Colonic mucosa (tissue), 4 donors: ENCODE data around the gene DES. TPM values are rescaled to one million over a fixed set of nuclear protein-coding genes. Genes with fewer than 3 reads are reported as not detected.

Source experiments
- DNase-seq: peaks from one replicate; pipeline ENCODE4 v3.0.0-alpha.2; 2020
- H3K27ac ChIP-seq: fragments of 200-600 bp; one replicate; pipeline ENCODE4 v1.8.0; 2021
- H3K27me3 ChIP-seq: fragments of 200-600 bp; one replicate; pipeline ENCODE4 v1.8.0; 2021
- H3K36me3 ChIP-seq: fragments of 200-600 bp; one replicate; pipeline ENCODE4 v1.8.0; 2021
- H3K4me1 ChIP-seq: fragments of 200-600 bp; one replicate; pipeline ENCODE4 v1.8.0; 2021; ENCODE audit warnings: mild to moderate bottlenecking
- H3K4me3 ChIP-seq: fragments of 200-600 bp; one replicate; pipeline ENCODE4 v1.8.0; 2021
- H3K9ac ChIP-seq, 2 donors: one replicate each; pipeline ENCODE4 v1.7.0; 2013; ENCODE audit warnings: control low read depth in 2 of 2, low read depth in 2 of 2, low read length in 2 of 2
- H3K9me3 ChIP-seq: fragments of 200-600 bp; one replicate; pipeline ENCODE4 v1.8.0; 2021
- intact Hi-C: fragments of 100-400 bp; cut with DNase I; formaldehyde crosslinking; loops from one replicate; pipeline ENCODE4 v1.14.1; 2022
- total RNA-seq, 2 donors: library from RNA; stranded (reverse); fragmentation: NEBNext Ultra II Directional in 1 of 2; extraction: Animal tissue kit (Norgen Biotek cat#: 25700) in 1 of 2; gene quantifications; one replicate each; pipeline ENCODE4 v1.2.1, GENCODE V29; 2021
- TF ChIP-seq, protein P1 (sequence below): fragments of 200-600 bp; IDR thresholded peaks from one replicate; pipeline ENCODE4 v1.8.0; 2022; ENCODE audit warnings: antibody characterized with exemption, mild to moderate bottlenecking
- donor health status: healthy.
- donor health status: DM: no; HTN: no; CAD: no.
- donor health status: DM: no; HTN: no; CAD: no.

DES gene
- total RNA-seq, 2 donors from 2014 or later: 24.0 to 917 TPM

DNA sequence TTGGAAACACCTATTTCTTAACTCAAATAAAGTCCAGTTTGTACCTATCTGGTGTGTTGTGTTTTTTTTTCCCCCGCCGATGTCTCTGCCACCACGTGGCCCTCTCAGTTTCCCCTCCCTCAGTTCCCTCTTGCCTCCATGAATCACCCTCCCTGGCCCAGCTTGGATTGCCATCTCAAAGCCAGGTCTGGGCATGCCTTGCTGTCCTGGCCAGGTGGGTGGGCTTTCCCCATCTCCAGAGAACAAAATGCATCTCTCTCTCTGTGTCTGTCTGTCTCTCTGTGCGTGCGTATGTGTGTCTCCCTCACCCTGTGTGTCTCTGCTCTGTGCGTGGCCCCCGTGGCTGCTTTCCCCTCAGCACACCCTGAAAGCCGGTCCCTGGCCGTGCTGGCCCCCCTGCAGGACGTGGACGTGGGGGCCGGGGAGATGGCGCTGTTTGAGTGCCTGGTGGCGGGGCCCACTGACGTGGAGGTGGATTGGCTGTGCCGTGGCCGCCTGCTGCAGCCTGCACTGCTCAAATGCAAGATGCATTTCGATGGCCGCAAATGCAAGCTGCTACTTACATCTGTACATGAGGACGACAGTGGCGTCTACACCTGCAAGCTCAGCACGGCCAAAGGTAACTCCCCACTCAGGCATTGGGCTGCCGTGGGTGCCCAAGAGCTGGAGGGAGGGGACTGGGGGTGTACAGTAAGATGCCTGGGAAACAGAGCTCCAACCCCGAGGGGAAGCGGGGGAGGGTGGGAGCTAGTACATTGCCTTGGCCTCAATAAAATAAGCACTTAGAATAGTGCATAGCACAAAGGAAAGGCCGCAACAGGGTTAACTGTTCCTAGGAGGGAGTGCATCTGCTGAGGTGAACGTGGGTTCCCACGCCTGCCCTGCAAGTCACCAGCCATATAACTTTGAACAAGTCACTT is 48.9 kb downstream of the DES start:
- Histone ChIP-seq H3K27me3 (no peaks in the 10 kb centered on the region), H3K4me3 (no peak overlapping the region), H3K36me3 (no peaks in the 10 kb centered on the region), H3K9ac (no peak overlapping the region), H3K4me1 (no peaks in the 10 kb centered on the region), H3K9me3 (no peaks in the 10 kb centered on the region), H3K27ac (no peak overlapping the region)
- DNase-seq: no peak
- intact Hi-C loops: no loop called here
- TF ChIP-seq, protein P1, sequence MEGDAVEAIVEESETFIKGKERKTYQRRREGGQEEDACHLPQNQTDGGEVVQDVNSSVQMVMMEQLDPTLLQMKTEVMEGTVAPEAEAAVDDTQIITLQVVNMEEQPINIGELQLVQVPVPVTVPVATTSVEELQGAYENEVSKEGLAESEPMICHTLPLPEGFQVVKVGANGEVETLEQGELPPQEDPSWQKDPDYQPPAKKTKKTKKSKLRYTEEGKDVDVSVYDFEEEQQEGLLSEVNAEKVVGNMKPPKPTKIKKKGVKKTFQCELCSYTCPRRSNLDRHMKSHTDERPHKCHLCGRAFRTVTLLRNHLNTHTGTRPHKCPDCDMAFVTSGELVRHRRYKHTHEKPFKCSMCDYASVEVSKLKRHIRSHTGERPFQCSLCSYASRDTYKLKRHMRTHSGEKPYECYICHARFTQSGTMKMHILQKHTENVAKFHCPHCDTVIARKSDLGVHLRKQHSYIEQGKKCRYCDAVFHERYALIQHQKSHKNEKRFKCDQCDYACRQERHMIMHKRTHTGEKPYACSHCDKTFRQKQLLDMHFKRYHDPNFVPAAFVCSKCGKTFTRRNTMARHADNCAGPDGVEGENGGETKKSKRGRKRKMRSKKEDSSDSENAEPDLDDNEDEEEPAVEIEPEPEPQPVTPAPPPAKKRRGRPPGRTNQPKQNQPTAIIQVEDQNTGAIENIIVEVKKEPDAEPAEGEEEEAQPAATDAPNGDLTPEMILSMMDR: no peak

- Histone ChIP-seq H3K9me3 (no peaks in the 10 kb centered on the region), H3K9ac (no peak overlapping the region), H3K4me1 (no peaks in the 10 kb centered on the region), H3K27me3 (no peaks in the 10 kb centered on the region), H3K4me3 (no peak overlapping the region), H3K27ac (no peak overlapping the region), H3K36me3 (no peaks in the 10 kb centered on the region)
- intact Hi-C loops: no loop called here
- no peak for DNase-seq
- TF ChIP-seq, protein P1: no peak
Measured at GRCh38 chr2:219467736-219468075, 49.5 kb downstream of the DES start.

DNA sequence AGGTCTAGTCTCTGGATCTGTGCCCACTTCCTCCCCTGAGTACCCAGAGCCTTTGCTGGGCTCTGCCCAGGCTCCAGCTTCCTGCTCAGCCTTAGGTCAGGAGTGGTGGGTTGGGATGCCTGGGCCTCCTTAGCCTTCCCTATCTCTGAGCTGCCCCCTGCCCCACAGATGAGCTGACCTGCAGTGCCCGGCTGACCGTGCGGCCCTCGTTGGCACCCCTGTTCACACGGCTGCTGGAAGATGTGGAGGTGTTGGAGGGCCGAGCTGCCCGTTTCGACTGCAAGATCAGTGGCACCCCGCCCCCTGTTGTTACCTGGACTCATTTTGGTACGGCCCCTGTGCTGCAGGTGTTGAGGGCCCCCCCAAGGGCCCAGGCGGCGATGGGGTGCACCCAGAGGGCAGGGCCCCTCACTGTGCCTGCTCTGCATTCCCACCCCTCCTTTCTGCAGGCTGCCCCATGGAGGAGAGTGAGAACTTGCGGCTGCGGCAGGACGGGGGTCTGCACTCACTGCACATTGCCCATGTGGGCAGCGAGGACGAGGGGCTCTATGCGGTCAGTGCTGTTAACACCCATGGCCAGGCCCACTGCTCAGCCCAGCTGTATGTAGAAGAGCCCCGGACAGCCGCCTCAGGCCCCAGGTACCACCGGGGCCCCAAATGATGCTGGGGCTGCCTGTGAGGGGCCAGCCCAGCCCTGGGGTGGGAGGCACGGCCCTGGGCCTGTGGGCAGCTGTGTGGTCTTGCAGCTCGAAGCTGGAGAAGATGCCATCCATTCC is 50.4 kb downstream of the DES start:
- DNase-seq: no peak
- Histone ChIP-seq H3K4me1 (no peaks in the 10 kb centered on the region), H3K4me3 (no peak overlapping the region), H3K36me3 (no peaks in the 10 kb centered on the region), H3K9me3 (no peaks in the 10 kb centered on the region), H3K27ac (no peak overlapping the region), H3K9ac (no peak overlapping the region), H3K27me3 (no peaks in the 10 kb centered on the region)
- TF ChIP-seq, protein P1: no peak
- intact Hi-C loops: no loop called here

DNA sequence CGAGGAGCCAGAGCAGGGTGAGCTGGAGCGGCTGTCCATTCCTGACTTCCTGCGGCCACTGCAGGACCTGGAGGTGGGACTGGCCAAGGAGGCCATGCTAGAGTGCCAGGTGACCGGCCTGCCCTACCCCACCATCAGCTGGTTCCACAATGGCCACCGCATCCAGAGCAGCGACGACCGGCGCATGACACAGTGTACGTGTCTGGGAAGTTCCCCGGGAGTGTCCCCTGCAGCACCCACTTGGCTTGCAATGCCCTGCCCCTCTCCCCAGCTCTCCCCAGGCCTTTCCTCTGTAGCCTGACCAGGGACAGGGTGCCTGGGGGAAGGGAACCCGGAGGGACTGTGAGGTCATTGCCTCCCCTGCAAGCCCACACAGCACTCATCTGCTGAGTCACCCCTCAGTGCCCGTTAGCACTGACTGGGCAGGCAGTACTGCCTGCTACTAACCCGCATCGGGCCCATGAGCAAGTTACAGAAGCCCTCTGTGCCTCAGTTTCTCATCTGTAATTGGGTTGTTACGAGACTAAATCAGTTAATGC is 51.1 kb downstream of the DES start:
- Histone ChIP-seq H3K27me3 (no peaks in the 10 kb centered on the region), H3K4me1 (no peaks in the 10 kb centered on the region), H3K9ac (no peak overlapping the region), H3K36me3 (no peaks in the 10 kb centered on the region), H3K27ac (no peak overlapping the region), H3K4me3 (no peak overlapping the region), H3K9me3 (no peaks in the 10 kb centered on the region)
- DNase-seq: no peak
- intact Hi-C loops: no loop called here
- TF ChIP-seq, protein P1: no peak

DNA sequence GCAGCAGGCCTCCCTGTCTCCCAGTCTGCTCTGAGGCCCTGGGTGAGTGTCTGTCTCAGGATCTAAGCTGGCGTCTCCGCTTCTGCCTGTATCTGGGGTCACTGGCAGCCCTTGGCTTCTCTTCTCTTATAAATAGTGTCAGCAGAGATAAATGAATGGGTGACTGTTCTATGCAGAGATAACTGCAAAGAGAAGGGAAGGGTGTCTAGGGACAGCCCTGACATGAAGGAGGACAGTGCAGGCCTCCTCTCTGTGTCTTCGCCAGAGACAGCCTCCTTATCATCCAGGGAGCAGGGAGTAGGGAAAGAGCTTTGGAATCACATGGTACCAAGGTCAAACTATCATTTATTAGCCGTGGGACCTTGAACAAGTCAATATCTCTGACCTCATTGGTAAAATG is 52.3 kb downstream of the DES start:
- Histone ChIP-seq H3K9ac (no peak overlapping the region), H3K27ac (no peak overlapping the region), H3K4me3 (no peak overlapping the region), H3K9me3 (no peaks in the 10 kb centered on the region), H3K4me1 (no peaks in the 10 kb centered on the region), H3K36me3 (no peaks in the 10 kb centered on the region), H3K27me3 (no peaks in the 10 kb centered on the region)
- DNase-seq: no peak
- TF ChIP-seq, protein P1: no peak
- intact Hi-C loops: no loop called here
